ENCODE results near the gene DDX42. TPM values are rescaled to one million over a fixed set of nuclear protein-coding genes. Genes with fewer than 3 reads are reported as not detected.

DDX42 gene
- polyA plus RNA-seq, 1 donor from 2014 or later = 115 TPM

- no peaks in the 10 kb centered on the region for H3F3A ChIP-seq (ENCODE audit: insufficient read depth, low read length, poor library complexity, severe bottlenecking)
- H4K20me1 ChIP-seq (ENCODE audit: insufficient read depth) = no peaks in the 10 kb centered on the region
- no peak overlapping the region for H3K4me3 ChIP-seq (ENCODE audit: low read length)
- H2AFZ ChIP-seq (ENCODE audit: low read depth, low read length) = no peak overlapping the region
- no peaks in the 10 kb centered on the region for H3K9me2 ChIP-seq (ENCODE audit: insufficient read depth, low read length)
- H3K9ac ChIP-seq (ENCODE audit: low read length) = no peak overlapping the region
- no peak overlapping the region for H3K4me2 ChIP-seq (ENCODE audit: low read length)
- TF ChIP-seq RAD21 (conservative IDR thresholded peaks at IDR 0.05) = no peak
- TF ChIP-seq EZH2 (IDR thresholded peaks at IDR 0.05; ENCODE audit: borderline replicate concordance, insufficient read depth, low read length, poor library complexity, severe bottlenecking) = no peak
- no peak for TF ChIP-seq TAF1 (IDR thresholded peaks at IDR 0.05; ENCODE audit: low read depth)
- TF ChIP-seq EP300 (conservative IDR thresholded peaks at IDR 0.05; ENCODE audit: poor library complexity, severe bottlenecking) = no peak
- TF ChIP-seq, protein P1, sequence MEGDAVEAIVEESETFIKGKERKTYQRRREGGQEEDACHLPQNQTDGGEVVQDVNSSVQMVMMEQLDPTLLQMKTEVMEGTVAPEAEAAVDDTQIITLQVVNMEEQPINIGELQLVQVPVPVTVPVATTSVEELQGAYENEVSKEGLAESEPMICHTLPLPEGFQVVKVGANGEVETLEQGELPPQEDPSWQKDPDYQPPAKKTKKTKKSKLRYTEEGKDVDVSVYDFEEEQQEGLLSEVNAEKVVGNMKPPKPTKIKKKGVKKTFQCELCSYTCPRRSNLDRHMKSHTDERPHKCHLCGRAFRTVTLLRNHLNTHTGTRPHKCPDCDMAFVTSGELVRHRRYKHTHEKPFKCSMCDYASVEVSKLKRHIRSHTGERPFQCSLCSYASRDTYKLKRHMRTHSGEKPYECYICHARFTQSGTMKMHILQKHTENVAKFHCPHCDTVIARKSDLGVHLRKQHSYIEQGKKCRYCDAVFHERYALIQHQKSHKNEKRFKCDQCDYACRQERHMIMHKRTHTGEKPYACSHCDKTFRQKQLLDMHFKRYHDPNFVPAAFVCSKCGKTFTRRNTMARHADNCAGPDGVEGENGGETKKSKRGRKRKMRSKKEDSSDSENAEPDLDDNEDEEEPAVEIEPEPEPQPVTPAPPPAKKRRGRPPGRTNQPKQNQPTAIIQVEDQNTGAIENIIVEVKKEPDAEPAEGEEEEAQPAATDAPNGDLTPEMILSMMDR (IDR thresholded peaks at IDR 0.05; ENCODE audit: poor library complexity, severe bottlenecking) = no peak
- TF ChIP-seq MXI1 (conservative IDR thresholded peaks at IDR 0.05; ENCODE audit: poor library complexity, severe bottlenecking) = no peak
- no peaks in the 10 kb centered on the region for H3K36me3 ChIP-seq (ENCODE audit: insufficient read depth, low read length)
- no peaks in the 10 kb centered on the region for H3K27me3 ChIP-seq (ENCODE audit: insufficient read depth, low read depth, low read length)
- peaks cover 29% of the 10 kb centered on the region for H3K79me2 ChIP-seq (replicated peaks; ENCODE audit: insufficient read depth, low read length)
- H3K27ac ChIP-seq (ENCODE audit: low read length) = no peak overlapping the region
- no peaks in the 10 kb centered on the region for H3K9me3 ChIP-seq (ENCODE audit: low read length)
These were observed 12.1 kb downstream of the DDX42 start for GRCh38 chr17:63786117-63786516.

GRCh38 chr17:63786971-63787711 is 13.2 kb downstream of the DDX42 start:
- H3K9me2 ChIP-seq (ENCODE audit: insufficient read depth, low read length) = no peaks in the 10 kb centered on the region
- H3K36me3 ChIP-seq (ENCODE audit: insufficient read depth, low read length) = no peaks in the 10 kb centered on the region
- H3K27ac ChIP-seq (ENCODE audit: low read length) = no peak overlapping the region
- H3K79me2 ChIP-seq (replicated peaks; ENCODE audit: insufficient read depth, low read length) = peaks cover 27% of the 10 kb centered on the region
- no peaks in the 10 kb centered on the region for H3K27me3 ChIP-seq (ENCODE audit: insufficient read depth, low read depth, low read length)
- H3F3A ChIP-seq (ENCODE audit: insufficient read depth, low read length, poor library complexity, severe bottlenecking) = no peaks in the 10 kb centered on the region
- no peaks in the 10 kb centered on the region for H3K9me3 ChIP-seq (ENCODE audit: low read length)
- H2AFZ ChIP-seq (ENCODE audit: low read depth, low read length) = no peak overlapping the region
- H4K20me1 ChIP-seq (ENCODE audit: insufficient read depth) = no peaks in the 10 kb centered on the region
- TF ChIP-seq RAD21 (conservative IDR thresholded peaks at IDR 0.05) = no peak
- no peak overlapping the region for H3K4me2 ChIP-seq (ENCODE audit: low read length)
- H3K9ac ChIP-seq (ENCODE audit: low read length) = no peak overlapping the region
- H3K4me3 ChIP-seq (ENCODE audit: low read length) = no peak overlapping the region

DNA sequence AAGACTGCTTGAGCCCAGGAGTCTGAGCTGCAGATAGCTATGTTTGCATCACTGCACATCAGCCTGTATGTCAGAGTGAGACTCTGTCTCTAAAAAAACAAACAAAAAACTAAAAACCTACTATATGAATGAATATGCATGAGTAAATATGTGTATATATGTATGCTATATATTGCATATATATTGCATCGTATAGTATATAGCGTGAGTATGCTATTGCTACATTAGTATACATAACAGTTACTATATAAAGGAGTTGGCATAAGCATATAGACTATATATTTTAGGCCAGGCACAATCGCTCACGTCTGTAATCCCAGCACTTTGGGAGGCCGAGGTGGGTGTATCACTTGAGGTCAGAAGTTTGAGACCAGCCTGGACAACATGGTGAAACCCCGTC is 16.1 kb downstream of the DDX42 start:
- Histone ChIP-seq H3K79me2 (replicated peaks; ENCODE audit: insufficient read depth, low read length) (peaks cover 6% of the 10 kb centered on the region), H3K9ac (ENCODE audit: low read length) (no peak overlapping the region), H3K9me2 (ENCODE audit: insufficient read depth, low read length) (no peaks in the 10 kb centered on the region), H3K36me3 (ENCODE audit: insufficient read depth, low read length) (no peaks in the 10 kb centered on the region), H3K27ac (ENCODE audit: low read length) (no peak overlapping the region), H3K9me3 (ENCODE audit: low read length) (no peaks in the 10 kb centered on the region), H3K4me2 (ENCODE audit: low read length) (no peak overlapping the region), H3K4me3 (ENCODE audit: low read length) (no peak overlapping the region), H3F3A (ENCODE audit: insufficient read depth, low read length, poor library complexity, severe bottlenecking) (no peaks in the 10 kb centered on the region), H3K27me3 (ENCODE audit: insufficient read depth, low read depth, low read length) (no peaks in the 10 kb centered on the region), H4K20me1 (ENCODE audit: insufficient read depth) (no peaks in the 10 kb centered on the region), H2AFZ (ENCODE audit: low read depth, low read length) (no peak overlapping the region)
- no peak for TF ChIP-seq POLR2AphosphoS5 (IDR thresholded peaks at IDR 0.05)
- no peak for TF ChIP-seq REST (IDR thresholded peaks at IDR 0.05; ENCODE audit: borderline replicate concordance)
